Measurements from ENCODE around the gene PLTP. TPM values are rescaled to one million over a fixed set of nuclear protein-coding genes. Genes with fewer than 3 reads are reported as not detected.

The PLTP gene
- total and polyA plus RNA-seq, 2 of the 13 experiments (the other 11 are each of a cell fraction or from before 2014, with no cell fraction given): 16.9 to 28.6 TPM

DNA sequence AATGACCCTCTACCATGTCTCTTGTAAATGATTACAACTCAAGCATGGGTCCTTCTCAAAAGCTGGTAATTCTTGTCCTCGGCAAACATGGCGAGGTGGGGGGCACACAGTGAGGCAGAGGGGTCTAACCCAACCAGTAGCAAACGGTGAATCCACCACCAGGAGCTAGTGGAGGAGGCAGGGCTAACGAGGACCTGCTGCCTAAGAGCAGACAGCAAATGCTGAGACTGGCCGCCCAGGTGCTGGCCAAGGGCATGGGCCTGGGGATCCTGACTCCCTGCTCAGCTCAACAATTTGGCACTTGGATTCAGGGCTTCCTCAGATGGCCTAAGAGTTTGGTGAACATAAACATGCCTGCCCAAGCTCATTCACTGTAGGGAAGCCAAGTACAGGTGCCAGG is 40.9 kb upstream of the PLTP start (continued):
- no peak for TF ChIP-seq ZBTB39 (CRISPR knock-in tag; IDR thresholded peaks at IDR 0.05)
- no peak for TF ChIP-seq ZNF430 (CRISPR knock-in tag; IDR thresholded peaks at IDR 0.05)

- FAIRE-seq (no peak), DNase-seq (ENCODE audit: low spot score) (no peak), ATAC-seq (peak; percentile 1; the same call in 1 of the 3 replicates)
- BruUV-seq (replicated peaks): no TSS peak
- H3K36me3 ChIP-seq (replicated peaks in 1 of 2; ENCODE audit: control insufficient read depth in 1 of 2, insufficient read depth in 2 of 2, low read length in 2 of 2): peaks cover 36 to 62% of the 10 kb centered on the region in 2 experiments
- H4K20me1 ChIP-seq (ENCODE audit: insufficient read depth, low read length): no peaks in the 10 kb centered on the region
- no peaks in the 10 kb centered on the region for H3K9me3 ChIP-seq (ENCODE audit: low read length)
- WGBS (ENCODE audit: low lambda C conversion rate): 95% methylated on average over 19 of the region's 19 CpGs
- no peak overlapping the region for H3K4me3 ChIP-seq (replicated peaks in 1 of 3; ENCODE audit: insufficient read depth in 1 of 3, low read depth in 2 of 3, low read length in 3 of 3)
- no peak for TF ChIP-seq ATF5 (CRISPR knock-in tag; IDR thresholded peaks at IDR 0.05; ENCODE audit: low read depth)
- peak; percentile 42 for TF ChIP-seq AGO1 (IDR thresholded peaks at IDR 0.05; ENCODE audit: low read depth, low read length, poor library complexity, severe bottlenecking)
- 0 out of 2 replicates have a peak, but pooled peaks have one; percentile 6 for TF ChIP-seq NRL (CRISPR knock-in tag; IDR thresholded peaks at IDR 0.05; ENCODE audit: borderline replicate concordance)
- no peak for TF ChIP-seq ZNF383 (CRISPR knock-in tag; IDR thresholded peaks at IDR 0.05; ENCODE audit: borderline replicate concordance)
- peak; percentile 84 for TF ChIP-seq AGO2 (optimal IDR thresholded peaks at IDR 0.05; ENCODE audit: low read depth, low read length)
- no peak overlapping the region for H3K27ac ChIP-seq (ENCODE audit: extremely low read length, insufficient read depth, low read length)
- peaks cover 10% of the 10 kb centered on the region for H3K4me1 ChIP-seq (ENCODE audit: insufficient read depth, low read length)
- in situ Hi-C loops (cut with HindIII; ENCODE audit: extremely low pct_ligation_motif_present, low pct_unique_long_range_greater_than_20kb) (no loop called here), intact Hi-C loops (cut with micrococcal nuclease; ENCODE audit: unreplicated experiment) (no loop called here)
- H2AFZ ChIP-seq (ENCODE audit: low read length): no peak overlapping the region
- H3K27me3 ChIP-seq (ENCODE audit: control insufficient read depth in 1 of 2, insufficient read depth in 2 of 2, low read length in 2 of 2): no peaks in the 10 kb centered on the region
- no peaks in the 10 kb centered on the region for H3K79me2 ChIP-seq (ENCODE audit: insufficient read depth, low read length)
- ChIA-PET CTCF (ENCODE audit: low intra/inter-chr PET ratio, low total read pairs) (no interaction called here), POLR2A (interaction anchor here (1.4 to 2.0 kb wide), 2 partner anchors 17 to 19 kb away, joined by 3 to 5 read pairs; no protein-coding TSS in a partner anchor)
- no peak overlapping the region for H3K9ac ChIP-seq (ENCODE audit: insufficient read depth, low read depth, low read length)
- no peak overlapping the region for H3K4me2 ChIP-seq (ENCODE audit: low read depth, low read length)
These were observed 40.2 kb upstream of the PLTP start for GRCh38 chr20:45951925-45952834.

Data from HepG2 (cell line).